ENCODE results near the gene DOCK2.
A peak's percentile ranks its signal among the peaks of the same experiment; 100 is the strongest.

Gene DOCK2

DNA sequence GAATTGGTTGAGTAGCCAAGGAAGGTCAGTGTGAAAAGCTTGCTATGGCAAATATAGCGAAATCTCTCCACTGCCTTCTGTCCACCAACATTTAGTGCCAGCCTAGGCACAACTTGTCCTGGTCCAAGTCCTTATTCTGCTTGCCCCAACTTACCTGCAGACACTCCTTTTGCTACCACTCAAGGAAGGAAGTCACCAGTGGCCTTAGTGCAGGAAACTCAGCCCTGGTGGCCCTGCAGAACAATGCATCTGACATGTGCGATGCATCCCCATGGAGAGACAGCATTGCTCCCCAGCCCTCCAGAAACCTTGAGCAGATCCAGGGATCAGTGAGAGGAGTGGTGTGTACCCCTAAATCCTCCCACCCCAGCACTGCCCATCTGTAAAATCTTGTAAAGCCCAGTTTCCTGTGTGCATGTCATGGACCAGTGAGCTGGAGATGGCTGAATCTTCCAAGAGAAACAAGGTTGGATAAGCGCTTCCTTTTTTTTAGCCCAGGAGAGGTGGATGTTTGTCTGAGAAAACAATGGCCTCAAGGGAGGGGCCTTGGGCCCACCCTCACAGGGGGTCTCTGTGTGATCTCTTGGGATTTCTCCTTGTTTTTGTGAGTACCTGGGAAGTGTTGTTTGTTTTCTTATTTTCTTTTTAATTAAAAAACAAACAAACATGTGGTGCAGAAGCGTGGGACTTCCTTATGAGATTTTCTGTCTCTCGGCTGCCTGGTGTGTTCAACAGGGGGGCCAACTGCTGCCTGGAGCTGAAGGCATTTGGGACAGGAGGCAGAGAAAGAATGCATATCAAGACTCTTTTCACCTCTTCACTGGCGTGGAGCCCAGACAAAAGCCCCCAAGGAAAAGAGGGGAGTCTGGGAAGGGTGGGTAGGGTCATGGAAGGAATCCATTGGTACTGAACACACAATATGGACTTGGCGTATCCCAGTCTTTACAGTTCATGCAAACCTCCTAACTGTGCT, 472.3 kb downstream of the DOCK2 start:
- no peak for DNase-seq

DNA sequence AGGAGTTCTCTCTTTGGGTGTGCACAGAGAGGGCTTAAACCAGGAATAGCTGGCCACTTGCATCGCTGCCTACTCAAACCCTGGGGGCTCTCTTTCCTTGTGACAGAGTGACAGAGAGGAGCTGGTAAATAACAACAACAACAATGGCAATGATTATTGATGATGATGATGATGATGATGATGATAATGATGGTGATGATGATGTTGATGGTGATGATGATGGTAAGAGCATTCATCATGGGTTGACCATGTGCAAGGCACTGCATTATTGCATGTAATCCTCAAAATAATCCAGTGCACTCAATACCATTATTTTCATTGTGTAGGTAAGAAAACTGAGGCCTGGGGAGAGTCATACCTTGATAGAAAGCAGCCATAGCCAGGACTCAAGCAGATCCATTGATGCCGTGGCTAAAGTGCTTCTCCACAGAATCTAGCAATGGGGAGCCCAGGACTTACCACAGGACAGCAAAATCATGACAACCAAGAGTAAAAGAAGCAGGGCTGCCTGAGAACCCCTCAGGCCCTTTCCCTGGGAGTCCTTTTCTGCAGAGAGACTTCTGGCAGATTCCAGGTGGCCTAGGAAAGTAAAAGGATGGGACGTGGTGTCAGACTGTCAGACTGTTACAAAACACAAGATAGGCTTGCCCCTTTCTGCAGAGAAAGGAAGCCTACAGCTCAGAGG, 473.5 kb downstream of the DOCK2 start:
- DNase-seq = no peak

DNA sequence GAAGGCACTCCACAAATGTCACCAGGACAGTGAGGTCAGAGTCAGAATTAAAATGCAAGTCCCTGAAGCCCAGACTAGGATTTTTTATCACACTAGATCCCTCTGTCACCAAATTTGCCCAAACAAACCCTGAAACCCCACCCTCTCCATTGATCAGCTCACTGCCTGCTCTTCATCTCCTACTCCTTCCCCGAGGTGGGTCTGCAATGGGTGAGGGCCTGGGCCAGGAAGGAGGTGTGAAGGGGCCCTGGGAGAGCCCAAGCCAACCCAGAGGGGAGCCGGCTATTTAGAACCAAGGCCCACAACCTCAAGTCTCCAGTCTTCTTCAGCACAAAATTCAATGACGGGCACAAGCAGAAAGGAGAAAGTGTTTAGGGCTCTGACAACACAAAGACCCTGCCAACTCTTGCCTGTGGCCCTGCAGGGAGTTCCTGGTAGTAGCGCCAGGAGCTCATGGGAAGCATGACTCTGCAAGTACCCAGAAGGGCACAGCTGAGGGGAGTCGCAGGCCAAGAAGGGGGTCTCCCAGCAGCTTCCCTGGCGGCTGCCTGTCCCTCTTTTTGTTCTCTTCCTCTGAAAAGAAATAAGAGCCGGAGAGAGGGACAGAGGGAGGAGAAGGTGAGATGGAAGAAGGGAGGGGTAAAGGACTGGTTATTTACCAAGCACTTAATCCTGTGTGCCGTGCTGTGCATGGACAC, 474.2 kb downstream of the DOCK2 start:
- no peak for DNase-seq

DNA sequence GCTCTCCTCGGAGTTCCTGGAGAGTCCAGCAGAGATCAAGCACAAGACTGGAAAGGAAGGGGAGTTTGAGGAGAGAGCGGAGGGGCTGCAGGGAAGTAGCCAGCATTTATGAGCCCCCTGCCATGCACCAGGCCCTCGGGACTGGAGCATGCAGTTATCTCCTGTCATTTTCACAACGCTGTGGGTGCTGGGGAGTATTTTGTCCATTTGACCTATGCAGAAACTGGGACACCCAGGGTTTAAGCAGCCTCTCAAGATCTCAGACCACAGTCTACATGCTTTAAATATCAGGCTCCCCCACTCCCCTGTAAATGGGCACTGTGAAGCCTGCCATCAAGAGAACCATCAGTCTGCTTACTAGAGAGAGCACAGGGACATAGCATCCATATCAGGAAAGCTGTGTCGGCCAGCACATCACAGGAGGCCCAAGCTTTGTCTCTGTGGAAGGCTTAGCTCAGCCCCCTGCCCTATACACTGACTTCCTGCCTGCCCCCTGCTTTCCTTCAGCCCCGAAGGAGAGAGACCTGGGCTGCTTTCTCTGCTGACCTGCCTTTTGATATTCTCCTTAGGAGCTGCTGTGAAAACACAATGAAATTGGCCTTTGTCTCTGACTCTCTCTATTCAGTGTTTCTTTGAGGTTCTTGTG, 475.9 kb downstream of the DOCK2 start:
- DNase-seq = no peak

DNA sequence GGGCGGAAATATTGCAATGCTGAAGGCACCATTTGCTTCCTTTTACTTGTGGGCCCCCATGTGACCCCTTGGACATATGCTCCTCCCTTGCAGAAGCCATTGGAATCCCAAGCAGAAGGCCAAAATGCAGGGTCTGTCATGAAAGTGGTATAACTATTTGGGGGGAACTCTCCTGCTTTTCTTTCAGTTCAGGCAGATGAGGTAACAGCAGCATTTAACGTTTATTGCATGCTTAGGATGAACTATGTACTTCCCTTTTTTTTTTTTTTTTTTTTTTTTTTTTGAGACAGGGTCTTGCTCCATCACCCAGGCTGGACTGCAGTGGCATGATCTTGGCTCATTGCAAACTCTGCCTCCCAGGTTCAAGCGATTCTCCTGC, 476.4 kb downstream of the DOCK2 start:
- DNase-seq = peak; percentile 33

DNA sequence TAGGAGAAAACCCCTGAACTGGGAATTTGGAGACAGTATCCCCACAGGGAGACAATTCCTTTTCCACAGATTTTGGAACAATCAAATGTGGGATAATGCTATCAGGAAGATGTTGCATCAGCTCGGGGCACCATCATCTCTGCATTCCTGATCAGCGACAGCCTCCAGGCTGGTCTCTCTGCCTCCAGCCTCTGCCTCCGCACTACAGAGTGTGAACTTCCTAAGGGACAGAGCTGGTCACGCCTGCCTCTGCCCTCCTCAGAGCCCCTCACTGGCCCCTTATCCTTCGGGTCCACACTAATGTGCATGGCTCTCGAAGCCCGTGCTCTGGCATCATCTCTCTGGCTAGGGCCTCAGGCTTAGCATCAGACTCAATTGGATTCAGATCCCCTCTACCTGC, 477.2 kb downstream of the DOCK2 start:
- no peak for DNase-seq

DNA sequence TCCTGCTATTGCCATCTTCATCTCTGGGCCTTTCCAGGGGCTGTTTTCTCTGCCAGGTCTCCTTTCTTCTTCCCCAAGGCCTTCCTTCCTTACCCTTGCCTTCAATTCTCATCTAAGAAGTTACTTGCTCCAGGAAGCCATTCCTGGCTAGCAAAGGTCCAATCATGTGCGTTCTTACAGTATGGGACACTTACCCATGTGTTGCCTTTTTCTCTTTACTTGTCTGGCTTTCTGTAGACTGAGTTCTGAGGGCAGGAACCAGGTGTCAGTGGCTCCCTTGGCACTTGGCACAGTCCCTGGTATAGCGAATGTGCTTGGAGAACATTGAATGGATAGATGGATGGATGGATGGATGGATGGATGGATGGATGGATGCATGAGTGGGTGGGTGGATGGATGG, 478.9 kb downstream of the DOCK2 start:
- no peak for DNase-seq

DNA sequence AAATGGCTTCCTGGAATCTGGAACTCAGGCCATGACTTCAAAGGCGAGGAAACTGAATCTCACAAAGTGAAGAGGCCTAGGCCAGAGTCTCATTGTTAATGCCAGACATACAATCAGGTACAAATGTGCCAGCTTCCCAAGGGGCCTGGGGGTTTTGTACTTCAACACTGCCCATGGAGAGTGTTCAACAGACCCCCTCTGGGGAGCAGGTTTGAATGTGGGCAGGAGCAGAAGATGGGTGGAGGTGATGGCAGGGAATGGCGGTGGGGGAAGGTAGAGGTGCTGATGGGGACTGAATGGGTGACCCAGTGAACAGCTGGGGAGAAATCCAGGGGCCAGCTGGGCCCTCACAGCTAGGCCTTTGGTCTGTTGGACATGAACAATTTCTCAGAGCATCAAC, 480.7 kb downstream of the DOCK2 start:
- DNase-seq = no peak

DNA sequence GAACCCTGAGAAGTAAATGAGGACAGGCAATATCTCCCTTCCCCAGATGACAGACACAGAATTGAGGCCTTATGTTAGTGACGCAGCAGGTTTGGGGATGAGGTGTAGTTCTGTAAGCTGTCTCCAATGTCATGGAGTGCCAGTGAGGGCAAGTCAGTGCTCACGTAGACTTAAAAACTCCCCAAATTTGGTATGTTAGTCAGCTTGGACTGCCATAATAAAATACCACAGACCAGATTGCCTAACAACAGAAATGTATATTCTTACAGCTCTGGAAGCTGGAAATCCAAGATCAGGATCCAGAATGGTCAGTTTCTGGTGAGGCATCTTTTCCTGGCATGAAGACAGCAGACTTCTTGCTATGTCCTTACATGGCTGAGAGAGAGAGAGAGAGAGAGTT, 483.5 kb downstream of the DOCK2 start:
- DNase-seq = no peak

DNA sequence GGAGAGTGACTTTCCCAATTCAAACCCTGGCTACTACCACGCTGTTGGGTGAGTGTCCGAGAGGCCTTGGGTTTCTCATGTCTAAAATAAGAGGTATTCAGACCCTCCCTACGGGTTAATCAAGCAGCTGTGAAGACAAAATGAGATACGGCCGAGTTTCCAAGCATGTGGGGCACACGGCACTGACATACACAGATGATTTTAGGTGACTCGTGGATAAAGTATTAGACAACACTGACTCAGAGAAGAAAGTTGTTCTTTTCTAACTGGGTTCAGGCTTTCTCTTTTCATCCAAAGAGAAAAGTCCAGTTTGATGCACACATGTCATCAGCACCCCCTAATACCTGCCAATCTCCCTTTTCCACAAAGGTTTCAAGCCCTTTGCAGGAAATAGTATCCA, 484.2 kb downstream of the DOCK2 start:
- no peak for DNase-seq

DNA sequence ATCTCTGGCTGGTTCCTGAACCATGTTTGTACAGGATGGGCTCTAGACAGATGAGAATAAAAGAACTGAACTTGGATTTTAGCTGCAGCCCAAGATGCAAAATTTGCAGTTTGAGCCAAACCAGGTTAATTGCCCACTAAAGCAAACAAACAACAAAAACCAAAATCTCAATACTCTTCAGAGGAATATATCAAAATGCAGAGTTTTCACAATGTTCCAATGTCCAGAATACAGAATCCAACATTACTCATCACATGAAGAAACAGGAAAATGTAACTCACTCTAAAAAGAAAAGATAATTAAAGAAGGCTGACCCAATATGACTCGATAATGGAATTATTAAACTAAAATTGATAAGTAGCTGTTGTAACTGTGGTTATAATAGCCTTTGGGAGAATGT, 489.0 kb downstream of the DOCK2 start:
- no peak for DNase-seq

DNA sequence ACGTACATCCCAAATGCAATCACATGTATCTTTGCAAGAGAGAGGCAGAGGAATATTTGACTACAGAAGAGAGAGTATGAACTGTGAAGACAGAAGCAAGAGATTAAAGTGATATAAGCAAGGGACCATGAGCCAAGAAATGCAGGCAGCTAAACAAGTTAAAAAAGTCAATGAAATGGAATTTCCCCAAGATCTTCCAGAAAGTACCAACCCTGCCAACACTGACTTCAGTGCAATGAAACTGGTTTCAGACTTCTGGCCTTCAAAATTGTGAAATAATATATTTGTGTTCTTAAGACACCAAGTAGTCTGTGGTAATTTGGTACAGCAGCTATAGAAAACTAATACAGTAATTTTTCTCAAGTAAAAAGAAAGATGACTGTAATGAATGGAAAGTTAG, 489.6 kb downstream of the DOCK2 start:
- no peak for DNase-seq

DNA sequence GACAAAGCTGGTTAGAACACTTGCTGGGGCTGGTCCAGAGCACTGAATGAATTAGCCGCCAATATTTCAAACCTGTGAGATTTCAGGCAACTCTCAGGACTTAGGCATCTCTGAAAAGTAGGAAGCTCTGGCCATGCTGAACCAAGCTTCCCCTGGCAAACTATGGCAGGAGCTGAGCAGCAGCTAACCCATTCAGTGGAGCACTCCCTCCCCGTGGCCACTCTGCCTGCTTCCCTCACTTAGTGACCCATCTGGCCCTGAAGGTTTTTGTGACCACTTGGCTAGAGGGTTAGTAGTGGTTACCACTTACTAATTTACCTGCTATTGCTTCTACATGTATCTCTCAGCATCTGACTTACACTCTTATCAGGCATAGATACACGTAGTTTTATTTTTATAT, 494.2 kb downstream of the DOCK2 start:
- DNase-seq = no peak

DNA sequence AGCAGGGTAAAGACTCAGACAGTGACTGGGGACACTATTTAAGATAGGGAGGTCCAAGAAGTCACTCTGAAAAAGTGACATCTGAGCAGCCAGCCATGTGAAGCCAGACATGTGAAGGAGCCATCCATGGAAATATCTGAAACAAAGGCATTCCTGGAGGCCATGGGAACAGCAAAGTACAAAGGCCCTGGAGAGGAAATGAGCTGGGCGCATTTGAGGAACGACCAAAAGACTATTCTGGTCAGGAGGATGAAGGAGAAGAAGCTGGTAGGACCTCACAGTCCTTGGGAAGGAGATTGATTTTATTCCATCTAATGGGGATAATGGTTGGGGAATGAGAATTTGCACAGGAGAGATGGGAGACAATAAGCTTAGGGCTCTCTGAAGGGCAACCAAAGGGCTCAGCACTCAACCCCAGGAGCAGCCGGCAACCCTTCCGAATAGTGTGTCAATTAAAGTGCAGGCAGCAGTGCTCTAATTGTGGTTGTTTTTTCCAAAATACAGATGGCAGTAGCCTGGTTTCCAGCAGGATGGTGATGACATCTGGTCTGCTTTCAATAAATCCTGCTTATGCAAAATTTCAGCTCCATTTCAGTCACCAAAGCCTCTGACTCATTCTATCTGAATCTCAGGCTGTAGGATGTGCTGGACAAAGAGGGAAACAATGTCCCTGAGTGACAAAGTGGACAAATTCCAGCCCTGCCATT, 495.3 kb downstream of the DOCK2 start:
- DNase-seq = no peak

Measured in OCI-M1 (cell line).